GM12874 (cell line): ENCODE measurements around the gene ANAPC16.

Experiments used
- TF ChIP-seq, protein P1 (sequence below): IDR thresholded peaks from 2 replicates; pipeline ENCODE4 v1.5.1; 2011; ENCODE audit warnings: low read depth, mild to moderate bottlenecking, control low read depth, low read length, moderate library complexity; ENCODE audit not compliant: insufficient read depth

Gene ANAPC16

DNA sequence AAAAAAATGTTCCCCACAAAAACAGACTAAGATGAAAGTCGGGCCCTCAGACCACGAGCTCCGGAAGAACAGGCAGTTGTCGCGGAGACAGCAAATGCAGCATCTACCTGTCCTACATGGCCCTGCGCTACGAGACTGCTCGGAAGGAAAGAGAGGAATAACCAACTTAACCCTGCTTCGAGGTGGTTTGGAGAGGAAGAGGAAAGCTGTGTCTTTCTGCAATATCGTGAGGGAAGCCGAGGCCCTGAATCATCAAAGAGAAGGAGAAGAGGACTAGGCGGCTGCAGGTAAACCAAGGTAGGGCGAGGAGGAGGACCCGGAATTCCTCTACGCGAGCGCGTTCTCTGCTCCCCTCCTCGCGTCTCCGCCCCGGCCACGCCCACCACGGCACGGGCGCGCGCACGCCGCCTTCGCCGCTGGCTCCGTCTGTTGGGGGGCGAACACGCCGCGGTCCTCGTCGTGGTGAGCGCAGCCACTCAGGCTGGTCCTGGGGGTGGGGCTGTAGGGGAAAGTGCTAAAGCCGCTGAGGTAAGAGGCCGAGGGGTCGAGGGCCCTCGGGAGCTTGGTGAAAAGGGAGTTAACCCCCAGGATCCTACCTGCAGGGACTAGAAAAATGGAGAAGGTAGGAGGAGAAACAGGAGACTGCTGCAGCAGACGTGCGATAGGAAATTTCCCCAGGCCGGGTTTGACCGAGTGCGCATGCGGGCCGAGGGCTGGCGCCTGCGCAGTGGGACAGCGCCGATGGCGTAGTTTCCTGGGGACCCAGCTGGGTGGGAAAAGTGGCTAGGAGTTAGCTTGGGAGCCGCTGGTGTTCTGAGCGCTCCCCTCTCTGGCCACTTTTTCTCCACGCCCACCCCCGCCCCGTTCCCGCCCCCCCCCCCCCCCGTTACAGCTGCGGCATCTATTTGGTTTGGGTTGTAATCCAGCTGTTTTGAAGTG lies at the start of gene ANAPC16, which contains the start of gene ASCC1:
TSS of gene ANAPC16 (plus strand) at position 402 of the 939 bp plus-strand sequence. CDS start 7,903 bp downstream, outside the sequence.
TSS of gene ASCC1 (minus strand) at position 666 of the 939 bp plus-strand sequence. CDS start 2,978 bp downstream, outside the sequence.
- TF ChIP-seq, protein P1, sequence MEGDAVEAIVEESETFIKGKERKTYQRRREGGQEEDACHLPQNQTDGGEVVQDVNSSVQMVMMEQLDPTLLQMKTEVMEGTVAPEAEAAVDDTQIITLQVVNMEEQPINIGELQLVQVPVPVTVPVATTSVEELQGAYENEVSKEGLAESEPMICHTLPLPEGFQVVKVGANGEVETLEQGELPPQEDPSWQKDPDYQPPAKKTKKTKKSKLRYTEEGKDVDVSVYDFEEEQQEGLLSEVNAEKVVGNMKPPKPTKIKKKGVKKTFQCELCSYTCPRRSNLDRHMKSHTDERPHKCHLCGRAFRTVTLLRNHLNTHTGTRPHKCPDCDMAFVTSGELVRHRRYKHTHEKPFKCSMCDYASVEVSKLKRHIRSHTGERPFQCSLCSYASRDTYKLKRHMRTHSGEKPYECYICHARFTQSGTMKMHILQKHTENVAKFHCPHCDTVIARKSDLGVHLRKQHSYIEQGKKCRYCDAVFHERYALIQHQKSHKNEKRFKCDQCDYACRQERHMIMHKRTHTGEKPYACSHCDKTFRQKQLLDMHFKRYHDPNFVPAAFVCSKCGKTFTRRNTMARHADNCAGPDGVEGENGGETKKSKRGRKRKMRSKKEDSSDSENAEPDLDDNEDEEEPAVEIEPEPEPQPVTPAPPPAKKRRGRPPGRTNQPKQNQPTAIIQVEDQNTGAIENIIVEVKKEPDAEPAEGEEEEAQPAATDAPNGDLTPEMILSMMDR = no peak

DNA sequence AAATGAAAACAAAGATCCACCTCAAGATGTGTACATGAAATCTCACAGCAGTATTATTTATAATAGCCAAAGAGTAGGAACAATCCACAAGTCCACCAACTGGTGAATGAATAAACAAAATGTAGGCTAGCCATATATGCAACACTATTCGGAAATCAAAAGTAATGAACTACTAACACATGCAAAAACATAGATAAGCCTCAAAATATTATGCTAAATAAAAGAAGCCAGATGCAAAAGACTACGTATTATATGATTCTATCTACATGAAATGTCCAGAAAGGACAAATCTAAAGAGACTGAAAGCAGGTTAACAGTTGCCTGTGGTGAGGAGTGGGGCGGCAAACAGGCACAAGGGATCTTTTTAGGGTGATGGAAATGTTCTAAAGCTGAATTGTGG lies 48.7 kb upstream of the ANAPC16 start:
- TF ChIP-seq, protein P1 = no peak

GRCh38 chr10:72170263-72170662 lies 45.5 kb upstream of the ANAPC16 start:
- TF ChIP-seq, protein P1 = no peak

DNA sequence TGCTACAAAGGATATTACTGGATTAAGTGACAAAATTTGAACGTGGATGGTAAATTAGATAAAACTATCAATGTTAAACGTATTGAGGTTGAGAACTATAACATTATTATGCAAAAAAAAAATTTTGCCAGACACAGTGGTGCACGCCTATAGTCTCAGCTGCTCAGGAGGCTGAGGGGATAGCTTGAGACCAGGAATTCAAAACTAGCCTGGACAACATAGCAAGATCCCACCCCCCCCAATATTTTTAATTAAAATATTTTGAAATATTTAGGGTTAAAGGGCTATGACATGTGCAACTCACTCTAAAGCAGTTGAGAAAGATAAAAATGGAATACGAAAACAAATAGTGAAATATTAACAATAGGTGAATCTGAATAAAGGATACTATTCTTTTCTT lies 45.1 kb upstream of the ANAPC16 start:
- TF ChIP-seq, protein P1 = no peak

GRCh38 chr10:72171175-72171630 lies 44.6 kb upstream of the ANAPC16 start:
- TF ChIP-seq, protein P1 = no peak

DNA sequence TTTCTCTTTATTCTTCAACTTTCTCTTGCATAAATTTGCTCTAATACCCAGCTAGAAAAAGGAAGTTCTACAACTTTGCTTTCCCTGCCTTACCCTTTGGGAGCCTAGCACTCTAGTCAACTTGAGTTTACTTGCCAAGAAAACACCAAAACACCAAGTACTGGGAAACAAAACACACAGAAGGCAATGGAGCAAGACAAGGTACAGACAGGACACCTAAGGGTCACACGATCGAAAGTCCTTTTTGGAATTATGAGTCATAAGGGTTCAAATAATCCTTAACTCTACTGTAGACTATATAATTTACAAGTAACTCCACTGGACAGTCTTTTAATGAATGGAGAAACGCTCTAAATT lies 42.6 kb upstream of the ANAPC16 start:
- TF ChIP-seq, protein P1 = no peak

- TF ChIP-seq, protein P1 = no peak
Observed at GRCh38 chr10:72173619-72174296, 42.1 kb upstream of the ANAPC16 start.
